Endothelial cell (in vitro differentiated cells): Measurements from ENCODE around the gene KRT36. TPM values are rescaled to one million over a fixed set of nuclear protein-coding genes. Genes with fewer than 3 reads are reported as not detected.

ENCODE experiments used
- DNase-seq: peaks from one replicate; pipeline ENCODE4 v3.0.0; 2021; ENCODE audit warnings: low spot score
- H3K27ac Mint-ChIP-seq: one replicate; pipeline ENCODE4 v1.8.0; 2021; ENCODE audit warnings: mixed read lengths, inconsistent platforms; ENCODE audit not compliant: unreplicated experiment
- H3K27me3 Mint-ChIP-seq: one replicate; pipeline ENCODE4 v1.8.0; 2021; ENCODE audit warnings: mild to moderate bottlenecking, moderate library complexity, mixed read lengths, inconsistent platforms; ENCODE audit not compliant: unreplicated experiment
- H3K36me3 Mint-ChIP-seq: one replicate; pipeline ENCODE4 v1.8.0; 2021; ENCODE audit warnings: mild to moderate bottlenecking, low read depth, mixed read lengths, inconsistent platforms; ENCODE audit not compliant: unreplicated experiment
- H3K4me1 Mint-ChIP-seq: one replicate; pipeline ENCODE4 v1.8.0; 2021; ENCODE audit warnings: mild to moderate bottlenecking, mixed read lengths, inconsistent platforms; ENCODE audit not compliant: unreplicated experiment
- H3K4me3 Mint-ChIP-seq: one replicate; pipeline ENCODE4 v1.8.0; 2021; ENCODE audit warnings: mild to moderate bottlenecking, mixed read lengths, inconsistent platforms; ENCODE audit not compliant: unreplicated experiment
- H3K9me3 Mint-ChIP-seq: one replicate; pipeline ENCODE4 v1.8.0; 2021; ENCODE audit warnings: mixed read lengths, inconsistent platforms; ENCODE audit not compliant: unreplicated experiment
- microRNA-seq: library from miRNA; unstranded; fragments of <30 nt; microRNA quantifications from one replicate; pipeline ENCODE4, GENCODE V29; 2020; ENCODE audit not compliant: unreplicated experiment
- total RNA-seq: library from RNA; stranded (reverse); fragmentation: NEBNext Ultra II Directional; extraction: Animal tissue kit (Norgen Biotek cat#: 25700); gene quantifications from one replicate; pipeline ENCODE4 v1.2.1, GENCODE V29; 2021; ENCODE audit not compliant: unreplicated experiment
- TF ChIP-seq, protein P1 (sequence below): fragments of 200-600 bp; sonication (generic); IDR thresholded peaks from one replicate; pipeline ENCODE4 v1.5.0; 2021; ENCODE audit warnings: antibody characterized with exemption; ENCODE audit not compliant: unreplicated experiment

Gene KRT36
- total RNA-seq, 1 donor from 2014 or later: not detected

DNA sequence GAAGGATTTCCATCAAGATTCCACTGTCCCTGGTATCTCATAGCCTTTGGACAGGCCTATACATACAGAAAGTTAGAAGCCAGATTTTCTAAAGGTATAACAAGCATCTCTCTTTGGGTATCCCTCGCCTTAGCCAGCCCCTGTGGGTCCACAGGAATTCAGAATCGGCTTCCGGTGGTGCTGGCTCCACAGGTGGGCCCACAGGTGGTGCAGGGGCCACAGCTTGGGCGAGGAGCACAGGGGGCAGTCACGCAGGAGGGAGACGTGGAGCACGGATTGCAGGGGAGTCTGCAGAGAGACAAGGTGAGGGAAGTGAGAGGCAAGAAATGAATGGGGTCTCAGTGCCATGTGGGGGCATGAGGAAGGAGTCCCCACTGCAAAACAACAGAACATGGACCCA is 52.5 kb downstream of the KRT36 start:
- DNase-seq: no peak
- H3K27ac Mint-ChIP-seq: no peak overlapping the region
- TF ChIP-seq, protein P1, sequence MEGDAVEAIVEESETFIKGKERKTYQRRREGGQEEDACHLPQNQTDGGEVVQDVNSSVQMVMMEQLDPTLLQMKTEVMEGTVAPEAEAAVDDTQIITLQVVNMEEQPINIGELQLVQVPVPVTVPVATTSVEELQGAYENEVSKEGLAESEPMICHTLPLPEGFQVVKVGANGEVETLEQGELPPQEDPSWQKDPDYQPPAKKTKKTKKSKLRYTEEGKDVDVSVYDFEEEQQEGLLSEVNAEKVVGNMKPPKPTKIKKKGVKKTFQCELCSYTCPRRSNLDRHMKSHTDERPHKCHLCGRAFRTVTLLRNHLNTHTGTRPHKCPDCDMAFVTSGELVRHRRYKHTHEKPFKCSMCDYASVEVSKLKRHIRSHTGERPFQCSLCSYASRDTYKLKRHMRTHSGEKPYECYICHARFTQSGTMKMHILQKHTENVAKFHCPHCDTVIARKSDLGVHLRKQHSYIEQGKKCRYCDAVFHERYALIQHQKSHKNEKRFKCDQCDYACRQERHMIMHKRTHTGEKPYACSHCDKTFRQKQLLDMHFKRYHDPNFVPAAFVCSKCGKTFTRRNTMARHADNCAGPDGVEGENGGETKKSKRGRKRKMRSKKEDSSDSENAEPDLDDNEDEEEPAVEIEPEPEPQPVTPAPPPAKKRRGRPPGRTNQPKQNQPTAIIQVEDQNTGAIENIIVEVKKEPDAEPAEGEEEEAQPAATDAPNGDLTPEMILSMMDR: no peak
- H3K4me1 Mint-ChIP-seq: no peaks in the 10 kb centered on the region
- peaks cover 1% of the 10 kb centered on the region for H3K27me3 Mint-ChIP-seq
- no peak overlapping the region for H3K4me3 Mint-ChIP-seq
- no peaks in the 10 kb centered on the region for H3K36me3 Mint-ChIP-seq
- no peaks in the 10 kb centered on the region for H3K9me3 Mint-ChIP-seq

Small RNA genes within 50 kb of the gene (microRNA-seq; reads per million reads assigned to microRNA genes)
- not detected for gene MIR6510

Other genes with a start within 250 kb of the KRT36 start
- not detected for gene KRTAP9-4, start 240.2 kb downstream of the KRT36 start, total RNA-seq
- not detected for gene KRTAP9-9, start 234.5 kb downstream of the KRT36 start, total RNA-seq
- gene KRTAP9-6, start 224.5 kb downstream of the KRT36 start, total RNA-seq: not detected
- gene KRTAP9-7, start 214.2 kb downstream of the KRT36 start, total RNA-seq: not detected
- not detected for gene KRTAP29-1, start 187.1 kb downstream of the KRT36 start, total RNA-seq
- gene KRTAP16-1, start 180.6 kb downstream of the KRT36 start, total RNA-seq: not detected
- not detected for gene KRTAP17-1, start 174.2 kb downstream of the KRT36 start, total RNA-seq
- gene KRT33A, start 139.1 kb downstream of the KRT36 start, total RNA-seq: not detected
- not detected for gene KRT33B, start 120.1 kb downstream of the KRT36 start, total RNA-seq
- not detected for gene KRT34, start 107.6 kb downstream of the KRT36 start, total RNA-seq
- not detected for gene KRT31, start 92.3 kb downstream of the KRT36 start, total RNA-seq
- gene KRT37, start 65.3 kb downstream of the KRT36 start, total RNA-seq: not detected
- not detected for gene KRT38, start 48.9 kb downstream of the KRT36 start, total RNA-seq
- gene KRT32, start 22.5 kb downstream of the KRT36 start, total RNA-seq: not detected
- gene KRT35, start 8.8 kb downstream of the KRT36 start, total RNA-seq: not detected
- gene KRT13, start 15.7 kb upstream of the KRT36 start, total RNA-seq: not detected
- not detected for gene KRT15, start 29.0 kb upstream of the KRT36 start, total RNA-seq
- 4.5 TPM for gene KRT19, start 38.4 kb upstream of the KRT36 start, total RNA-seq
- gene KRT9, start 82.1 kb upstream of the KRT36 start, total RNA-seq: not detected
- gene KRT14, start 97.0 kb upstream of the KRT36 start, total RNA-seq: not detected
- gene KRT16, start 122.9 kb upstream of the KRT36 start, total RNA-seq: not detected
- gene KRT17, start 134.7 kb upstream of the KRT36 start, total RNA-seq: not detected
- 569 TPM for gene EIF1, start 199.0 kb upstream of the KRT36 start, total RNA-seq
- gene GAST, start 222.4 kb upstream of the KRT36 start, total RNA-seq: not detected
- gene HAP1, start 244.7 kb upstream of the KRT36 start, total RNA-seq: 18.1 TPM